SK-N-SH (cell line): ENCODE data around the gene TNS4.

Experiments used
- CHD2 ChIP-seq: fragments of 150-350 bp; IDR thresholded peaks from 2 replicates; pipeline ENCODE4 v1.6.1; 2018; ENCODE audit warnings: low read length; ENCODE audit not compliant: partially characterized antibody
- EP300 ChIP-seq, 2 experiments: IDR thresholded peaks; 2 replicates each; pipeline versions ENCODE4 v1.4.0 to v1.6.1; 2012; ENCODE audit warnings: borderline replicate concordance in 1 of 2, low read depth in 1 of 2, low read length in 1 of 2
- EZH2phosphoT487 ChIP-seq: fragments of 200-600 bp; sonication (generic); IDR thresholded peaks from 2 replicates; pipeline ENCODE4 v1.6.1; 2017; ENCODE audit warnings: low read depth, mixed run types, mild to moderate bottlenecking, antibody characterized with exemption, moderate library complexity, borderline replicate concordance
- GABPA ChIP-seq: IDR thresholded peaks from 2 replicates; pipeline ENCODE4 v1.4.0; 2012; ENCODE audit warnings: low read depth, mild to moderate bottlenecking
- IRF3 ChIP-seq: fragments of 150-350 bp; IDR thresholded peaks from 2 replicates; pipeline ENCODE4 v1.6.1; 2016; ENCODE audit warnings: mild to moderate bottlenecking, low read depth, low read length
- MXI1 ChIP-seq: IDR thresholded peaks from 2 replicates; pipeline ENCODE4 v1.6.1; 2012; ENCODE audit warnings: mild to moderate bottlenecking, low read depth, low read length, improper control_type of control experiment
- POLR2AphosphoS5 ChIP-seq: IDR thresholded peaks from 2 replicates; pipeline ENCODE4 v1.6.1; 2012; ENCODE audit warnings: low read depth, low read length
- YY1 ChIP-seq: IDR thresholded peaks from 2 replicates; pipeline ENCODE4 v1.4.0; 2012; ENCODE audit warnings: low read depth, mild to moderate bottlenecking
- TF ChIP-seq, protein P1 (sequence below): fragments of 200-600 bp; sonication (generic); IDR thresholded peaks from 2 replicates; pipeline ENCODE4 v1.6.1; 2017; ENCODE audit warnings: antibody characterized with exemption, mild to moderate bottlenecking, moderate library complexity

- TF ChIP-seq EZH2phosphoT487 (no peak), CHD2 (no peak), POLR2AphosphoS5 (no peak), EP300 (IDR thresholded peaks at IDR 0.05; ENCODE audit: borderline replicate concordance in 1 of 2, low read depth in 1 of 2, low read length in 1 of 2) (no peak), GABPA (no peak), MXI1 (no peak), IRF3 (no peak), YY1 (no peak)
- TF ChIP-seq, protein P1, sequence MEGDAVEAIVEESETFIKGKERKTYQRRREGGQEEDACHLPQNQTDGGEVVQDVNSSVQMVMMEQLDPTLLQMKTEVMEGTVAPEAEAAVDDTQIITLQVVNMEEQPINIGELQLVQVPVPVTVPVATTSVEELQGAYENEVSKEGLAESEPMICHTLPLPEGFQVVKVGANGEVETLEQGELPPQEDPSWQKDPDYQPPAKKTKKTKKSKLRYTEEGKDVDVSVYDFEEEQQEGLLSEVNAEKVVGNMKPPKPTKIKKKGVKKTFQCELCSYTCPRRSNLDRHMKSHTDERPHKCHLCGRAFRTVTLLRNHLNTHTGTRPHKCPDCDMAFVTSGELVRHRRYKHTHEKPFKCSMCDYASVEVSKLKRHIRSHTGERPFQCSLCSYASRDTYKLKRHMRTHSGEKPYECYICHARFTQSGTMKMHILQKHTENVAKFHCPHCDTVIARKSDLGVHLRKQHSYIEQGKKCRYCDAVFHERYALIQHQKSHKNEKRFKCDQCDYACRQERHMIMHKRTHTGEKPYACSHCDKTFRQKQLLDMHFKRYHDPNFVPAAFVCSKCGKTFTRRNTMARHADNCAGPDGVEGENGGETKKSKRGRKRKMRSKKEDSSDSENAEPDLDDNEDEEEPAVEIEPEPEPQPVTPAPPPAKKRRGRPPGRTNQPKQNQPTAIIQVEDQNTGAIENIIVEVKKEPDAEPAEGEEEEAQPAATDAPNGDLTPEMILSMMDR, result no peak
These were observed 31.3 kb upstream of the TNS4 start for GRCh38 chr17:40532520-40533253.
